ENCODE results near the gene RDX. TPM values are rescaled to one million over a fixed set of nuclear protein-coding genes. Genes with fewer than 3 reads are reported as not detected.

RDX gene
- total RNA-seq (97.3 TPM), polyA plus RNA-seq (ENCODE audit: insufficient read depth, low read depth, low replicate concordance) (28.0 TPM)
- long read RNA-seq, donor 1, full-length matches to known transcripts: 5 of 34 reads
- long read RNA-seq, donor 1, partial matches to known transcripts: 29 of 34 reads
- long read RNA-seq, donor 1, other reads (novel, unspliced or antisense): 0 of 34 reads
- long read RNA-seq, donor 2, full-length matches to known transcripts: 3 of 36 reads
- long read RNA-seq, donor 2, partial matches to known transcripts: 33 of 36 reads
- long read RNA-seq, donor 2, other reads (novel, unspliced or antisense): 0 of 36 reads
- long read RNA-seq, donor 3, full-length matches to known transcripts: 6 of 68 reads
- long read RNA-seq, donor 3, partial matches to known transcripts: 62 of 68 reads
- long read RNA-seq, donor 3, other reads (novel, unspliced or antisense): 0 of 68 reads
- long read RNA-seq, donor 4, full-length matches to known transcripts: 15 of 112 reads
- long read RNA-seq, donor 4, partial matches to known transcripts: 97 of 112 reads
- long read RNA-seq, donor 4, other reads (novel, unspliced or antisense): 0 of 112 reads
- long read RNA-seq, donor 5: 0 reads
- long read RNA-seq, donor 6, full-length matches to known transcripts: 10 of 44 reads
- long read RNA-seq, donor 6, partial matches to known transcripts: 34 of 44 reads
- long read RNA-seq, donor 6, other reads (novel, unspliced or antisense): 0 of 44 reads
- long read RNA-seq, donor 7, full-length matches to known transcripts: 9 of 51 reads
- long read RNA-seq, donor 7, partial matches to known transcripts: 29 of 51 reads
- long read RNA-seq, donor 7, other reads (novel, unspliced or antisense): 13 of 51 reads
- long read RNA-seq, donor 8, partial matches to known transcripts: 32 of 34 reads
- long read RNA-seq, donor 8, other reads (novel, unspliced or antisense): 0 of 34 reads
- long read RNA-seq, donor 9, full-length matches to known transcripts: 3 of 10 reads
- long read RNA-seq, donor 9, partial matches to known transcripts: 7 of 10 reads
- long read RNA-seq, donor 9, other reads (novel, unspliced or antisense): 0 of 10 reads
- long read RNA-seq, donor 10, full-length matches to known transcripts: 9 of 46 reads
- long read RNA-seq, donor 10, partial matches to known transcripts: 37 of 46 reads
- long read RNA-seq, donor 10, other reads (novel, unspliced or antisense): 0 of 46 reads

DNA sequence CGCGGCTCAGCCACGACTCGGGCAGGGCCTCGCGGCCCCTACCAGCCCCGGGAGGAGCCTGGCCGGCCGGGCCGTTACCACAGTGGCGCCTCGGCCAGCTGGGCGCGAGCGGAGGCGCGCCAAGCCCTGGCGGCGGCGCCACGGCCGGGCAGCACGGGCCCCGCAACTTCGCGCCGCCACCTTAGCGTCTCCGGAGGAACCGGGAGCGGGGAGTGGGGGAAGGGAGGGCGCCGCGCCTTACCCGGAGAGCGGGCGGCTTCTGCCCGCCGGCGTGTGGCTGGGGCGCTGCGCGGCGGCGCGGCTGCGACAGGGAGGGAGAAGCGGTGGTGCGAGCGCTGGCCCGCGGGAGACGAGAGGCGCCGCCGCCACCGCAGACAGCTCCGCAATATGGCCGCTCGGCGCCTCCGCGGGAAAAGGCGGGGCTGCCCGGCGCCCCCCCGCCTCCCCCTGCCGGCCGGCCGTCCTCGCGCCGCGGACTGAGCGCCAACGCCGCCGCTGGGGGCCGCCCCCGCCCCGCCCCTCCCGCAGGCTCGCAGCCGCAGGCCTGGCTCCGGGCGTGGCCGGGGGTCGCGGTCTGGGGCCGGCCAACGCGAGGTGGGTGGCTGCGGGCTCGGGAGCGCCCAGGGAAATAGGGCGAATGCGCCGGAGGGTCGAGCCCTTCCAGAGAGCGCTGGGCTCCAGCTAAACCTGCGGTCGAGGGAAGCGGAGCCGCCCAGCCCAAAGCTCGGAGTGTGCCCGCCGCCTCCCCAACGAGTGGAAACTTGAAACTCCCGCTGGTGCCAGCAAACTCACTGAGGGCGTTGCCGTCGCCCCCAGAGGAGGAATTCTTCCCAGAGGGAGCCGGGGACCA lies at the start of gene RDX:
TSS of gene RDX (minus strand) at position 389 of the 850 bp plus-strand sequence. CDS start 16,922 bp downstream, outside the sequence.
- Histone ChIP-seq H3K36me3 (ENCODE audit: control insufficient read depth in 2 of 3, insufficient read depth in 3 of 3, low read length in 3 of 3) (no peaks in the 10 kb centered on the region), H3K9me3 (ENCODE audit: control insufficient read depth in 2 of 3, insufficient read depth in 1 of 3, low read length in 3 of 3) (no peaks in the 10 kb centered on the region), H3K4me1 (ENCODE audit: control insufficient read depth in 2 of 3, insufficient read depth in 2 of 3, low read depth in 1 of 3, low read length in 3 of 3) (peaks cover 0 to 24% (median 13%) of the 10 kb centered on the region in 3 donors), H3K4me3 (ENCODE audit: low read length in 3 of 3) (peak within 1 kb of the TSS; percentile 69 to 90 (median 82)), H3K9ac (ENCODE audit: low read length in 3 of 3) (peak within 1 kb of the TSS; percentile 58 to 91 (median 85)), H3K27me3 (ENCODE audit: control insufficient read depth, insufficient read depth, low read length) (no peaks in the 10 kb centered on the region), H3K27ac (ENCODE audit: low read depth in 2 of 2, low read length in 2 of 2) (peak within 1 kb of the TSS; percentile 94 to 96)
- FAIRE-seq: no peak
- intact Hi-C loops (cut with DNase I): no loop called here
- TF ChIP-seq, protein P1, sequence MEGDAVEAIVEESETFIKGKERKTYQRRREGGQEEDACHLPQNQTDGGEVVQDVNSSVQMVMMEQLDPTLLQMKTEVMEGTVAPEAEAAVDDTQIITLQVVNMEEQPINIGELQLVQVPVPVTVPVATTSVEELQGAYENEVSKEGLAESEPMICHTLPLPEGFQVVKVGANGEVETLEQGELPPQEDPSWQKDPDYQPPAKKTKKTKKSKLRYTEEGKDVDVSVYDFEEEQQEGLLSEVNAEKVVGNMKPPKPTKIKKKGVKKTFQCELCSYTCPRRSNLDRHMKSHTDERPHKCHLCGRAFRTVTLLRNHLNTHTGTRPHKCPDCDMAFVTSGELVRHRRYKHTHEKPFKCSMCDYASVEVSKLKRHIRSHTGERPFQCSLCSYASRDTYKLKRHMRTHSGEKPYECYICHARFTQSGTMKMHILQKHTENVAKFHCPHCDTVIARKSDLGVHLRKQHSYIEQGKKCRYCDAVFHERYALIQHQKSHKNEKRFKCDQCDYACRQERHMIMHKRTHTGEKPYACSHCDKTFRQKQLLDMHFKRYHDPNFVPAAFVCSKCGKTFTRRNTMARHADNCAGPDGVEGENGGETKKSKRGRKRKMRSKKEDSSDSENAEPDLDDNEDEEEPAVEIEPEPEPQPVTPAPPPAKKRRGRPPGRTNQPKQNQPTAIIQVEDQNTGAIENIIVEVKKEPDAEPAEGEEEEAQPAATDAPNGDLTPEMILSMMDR (IDR thresholded peaks at IDR 0.05; ENCODE audit: borderline replicate concordance, extremely low read depth, insufficient read depth): peak; percentile 4
- peak; percentile 90 to 94 (median 93) for DNase-seq

DNA sequence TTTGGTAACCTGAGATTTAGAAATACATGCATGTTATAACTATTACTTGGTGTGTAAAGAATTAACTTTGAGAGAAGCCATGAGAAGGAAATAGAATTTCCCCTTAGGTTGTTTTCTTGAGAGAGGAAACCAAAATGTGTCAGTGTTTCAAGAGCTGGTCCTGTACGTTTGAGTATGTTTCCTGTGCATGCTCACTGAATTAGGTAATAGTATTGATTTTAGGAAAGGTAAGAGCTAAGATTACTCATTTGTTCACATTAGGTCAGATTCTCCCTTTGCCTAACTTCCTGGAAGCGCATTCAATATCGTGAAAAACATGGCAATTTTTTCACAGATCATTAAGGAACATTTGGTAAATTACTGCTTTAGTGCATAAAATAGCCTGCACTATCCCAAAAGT lies 49.3 kb upstream of the RDX start:
- no peak for FAIRE-seq
- intact Hi-C loops (cut with DNase I): no loop called here
- H3K36me3 ChIP-seq (ENCODE audit: control insufficient read depth in 2 of 3, insufficient read depth in 3 of 3, low read length in 3 of 3): no peaks in the 10 kb centered on the region
- TF ChIP-seq, protein P1 (IDR thresholded peaks at IDR 0.05; ENCODE audit: borderline replicate concordance, extremely low read depth, insufficient read depth): no peak
- no peak overlapping the region for H3K9ac ChIP-seq (ENCODE audit: low read length in 3 of 3)
- no peaks in the 10 kb centered on the region for H3K27me3 ChIP-seq (ENCODE audit: control insufficient read depth, insufficient read depth, low read length)
- no peak overlapping the region for H3K4me3 ChIP-seq (ENCODE audit: low read length in 3 of 3)
- H3K27ac ChIP-seq (ENCODE audit: low read depth in 2 of 2, low read length in 2 of 2): no peak overlapping the region
- H3K4me1 ChIP-seq (ENCODE audit: control insufficient read depth in 2 of 3, insufficient read depth in 2 of 3, low read depth in 1 of 3, low read length in 3 of 3): peaks cover 0 to 4% (median 0%) of the 10 kb centered on the region in 3 donors
- no peaks in the 10 kb centered on the region for H3K9me3 ChIP-seq (ENCODE audit: control insufficient read depth in 2 of 3, insufficient read depth in 1 of 3, low read length in 3 of 3)
- no peak for DNase-seq

GRCh38 chr11:110340436-110340835 lies 44.0 kb upstream of the RDX start:
- TF ChIP-seq, protein P1 (IDR thresholded peaks at IDR 0.05; ENCODE audit: borderline replicate concordance, extremely low read depth, insufficient read depth): no peak
- Histone ChIP-seq H3K9ac (ENCODE audit: low read length in 3 of 3) (no peak overlapping the region), H3K9me3 (ENCODE audit: control insufficient read depth in 2 of 3, insufficient read depth in 1 of 3, low read length in 3 of 3) (no peaks in the 10 kb centered on the region), H3K27ac (ENCODE audit: low read depth in 2 of 2, low read length in 2 of 2) (no peak overlapping the region), H3K36me3 (ENCODE audit: control insufficient read depth in 2 of 3, insufficient read depth in 3 of 3, low read length in 3 of 3) (no peaks in the 10 kb centered on the region), H3K27me3 (ENCODE audit: control insufficient read depth, insufficient read depth, low read length) (no peaks in the 10 kb centered on the region), H3K4me3 (ENCODE audit: low read length in 3 of 3) (no peak overlapping the region), H3K4me1 (ENCODE audit: control insufficient read depth in 2 of 3, insufficient read depth in 2 of 3, low read depth in 1 of 3, low read length in 3 of 3) (no peaks in the 10 kb centered on the region)
- intact Hi-C loops (cut with DNase I): no loop called here
- DNase-seq: no peak
- FAIRE-seq: no peak

Measured in kidney (tissue), 22 donors.